ENCODE data around the gene TMSB4X. TPM values are rescaled to one million over a fixed set of nuclear protein-coding genes. Genes with fewer than 3 reads are reported as not detected.
A peak's percentile ranks its signal among the peaks of the same experiment; 100 is the strongest.

TMSB4X gene
- total and polyA plus RNA-seq, 8 donors = 1,734 to 14,609 (median 4,336) TPM

- no peak for TF ChIP-seq EP300 (IDR thresholded peaks at IDR 0.05)
- TF ChIP-seq POLR2A (IDR thresholded peaks at IDR 0.05) = no peak
- TF ChIP-seq CTCF (IDR thresholded peaks at IDR 0.05) = no peak
- TF ChIP-seq POLR2AphosphoS5 (IDR thresholded peaks at IDR 0.05) = no peak
- no peak for DNase-seq
- H3K4me3 ChIP-seq = no peak overlapping the region
- peak overlapping the region; percentile 61 to 79 (median 77) for H3K27ac ChIP-seq
- 49 to 73% (median 64%) methylated on average over 3 of the region's 3 CpGs for WGBS, 5 donors
- H3K4me1 ChIP-seq = peaks cover 0 to 68% (median 31%) of the 10 kb centered on the region in 4 donors
- no peaks in the 10 kb centered on the region for H3K9me3 ChIP-seq
- no peaks in the 10 kb centered on the region for H3K27me3 ChIP-seq
- intact Hi-C loops (cut with DNase I; ENCODE audit: low total_unique reads) = no loop called here
- H3K36me3 ChIP-seq = no peaks in the 10 kb centered on the region
Measured at GRCh38 chrX:12996934-12997435, 22.1 kb downstream of the TMSB4X start.

- H3K4me1 ChIP-seq = peaks cover 0 to 60% (median 29%) of the 10 kb centered on the region in 4 donors
- no peak for TF ChIP-seq CTCF (IDR thresholded peaks at IDR 0.05)
- peak; percentile 12 to 26 (median 23) for TF ChIP-seq POLR2AphosphoS5 (IDR thresholded peaks at IDR 0.05)
- peak overlapping the region; percentile 68 to 82 (median 77) for H3K27ac ChIP-seq
- intact Hi-C loops (cut with DNase I; ENCODE audit: low total_unique reads) = no loop called here
- H3K4me3 ChIP-seq = no peak overlapping the region
- WGBS, 5 donors = 10 to 34% (median 23%) methylated on average over 5 of the region's 5 CpGs
- no peaks in the 10 kb centered on the region for H3K9me3 ChIP-seq
- no peaks in the 10 kb centered on the region for H3K27me3 ChIP-seq
- no peaks in the 10 kb centered on the region for H3K36me3 ChIP-seq
- peak; percentile 67 to 68 for DNase-seq
Measured at GRCh38 chrX:12997906-12998687, 23.2 kb downstream of the TMSB4X start.

- H3K4me3 ChIP-seq = no peak overlapping the region
Measured at GRCh38 chrX:12999422-12999821, 24.5 kb downstream of the TMSB4X start.

More at GRCh38 chrX:12999422-12999821, 24.5 kb downstream of the TMSB4X start:
- peaks cover 0 to 50% (median 28%) of the 10 kb centered on the region in 4 donors for H3K4me1 ChIP-seq
- intact Hi-C loops (cut with DNase I; ENCODE audit: low total_unique reads) = no loop called here
- no peaks in the 10 kb centered on the region for H3K9me3 ChIP-seq
- WGBS, 5 donors = 60 to 65% (median 60%) methylated on average over 9 of the region's 9 CpGs
- H3K36me3 ChIP-seq = no peaks in the 10 kb centered on the region
- H3K27me3 ChIP-seq = no peaks in the 10 kb centered on the region
- DNase-seq = no peak
- peak overlapping the region; percentile 7 to 79 (median 77) for H3K27ac ChIP-seq
- TF ChIP-seq CTCF (IDR thresholded peaks at IDR 0.05) (no peak), POLR2A (IDR thresholded peaks at IDR 0.05) (no peak), EP300 (IDR thresholded peaks at IDR 0.05) (no peak), POLR2AphosphoS5 (IDR thresholded peaks at IDR 0.05) (no peak)

Measured in stomach (tissue), 9 donors.